ENCODE results near the gene TBL2. TPM values are rescaled to one million over a fixed set of nuclear protein-coding genes. Genes with fewer than 3 reads are reported as not detected.
"Not testable (repeated sequence)": the region's sequence is repeated elsewhere in the genome, so short reads cannot be mapped to it uniquely, and the experiment has no call there.

The TBL2 gene
- total RNA-seq, 1 donor from 2014 or later: 23.8 TPM

DNA sequence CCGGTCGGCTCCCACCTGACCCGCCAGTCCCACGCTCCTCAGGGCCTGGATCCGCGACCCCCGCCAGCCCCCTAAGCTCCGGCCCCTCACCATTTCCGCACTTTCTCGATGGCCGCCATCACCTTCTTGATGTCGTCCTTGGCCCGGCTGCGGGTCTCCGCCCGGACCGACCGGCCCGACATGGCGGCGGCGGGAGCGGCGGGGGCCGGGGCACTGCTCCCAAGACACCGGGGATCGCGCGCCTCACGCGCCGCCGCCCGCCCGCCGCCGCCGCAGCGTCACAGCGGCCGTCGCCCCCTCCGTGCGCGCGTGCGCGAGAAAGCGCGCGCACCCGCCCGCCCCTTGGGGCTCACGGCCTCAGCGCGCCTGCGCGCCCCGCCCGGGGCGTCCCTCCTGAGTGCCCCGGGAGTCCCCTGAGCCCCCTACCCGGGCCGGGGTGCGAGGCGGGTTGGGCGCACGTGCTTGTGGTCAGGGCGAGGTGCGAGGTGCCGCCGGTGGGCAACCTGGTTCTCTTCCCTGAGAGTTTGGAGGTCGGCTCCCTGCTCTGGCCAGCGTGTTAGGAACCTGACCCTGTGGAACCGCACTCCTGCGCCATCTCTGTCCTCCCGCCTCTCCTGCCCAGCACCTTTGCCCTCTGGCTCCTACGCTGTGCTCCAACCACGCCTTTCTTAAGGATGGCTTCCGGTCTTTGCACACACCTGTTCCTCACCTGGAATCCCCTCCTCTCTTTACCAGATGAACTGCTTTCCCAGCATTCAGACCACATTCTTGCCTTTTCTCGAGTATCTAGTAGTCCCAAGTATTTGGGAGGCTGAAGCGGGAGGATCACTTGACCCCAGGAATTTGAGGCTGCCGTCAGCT, 20.8 kb downstream of the TBL2 start, which contains the start of gene BCL7B:
Gene BCL7B, minus strand, starts transcription at position 294 of the 861 bp plus-strand sequence. Its CDS starts 112 bp downstream, at position 182.
- H3K4me3 Mint-ChIP-seq (ENCODE audit: unreplicated experiment): peak within 1 kb of the TSS; percentile 96
- peak; percentile 69 for DNase-seq
- TF ChIP-seq, protein P1, sequence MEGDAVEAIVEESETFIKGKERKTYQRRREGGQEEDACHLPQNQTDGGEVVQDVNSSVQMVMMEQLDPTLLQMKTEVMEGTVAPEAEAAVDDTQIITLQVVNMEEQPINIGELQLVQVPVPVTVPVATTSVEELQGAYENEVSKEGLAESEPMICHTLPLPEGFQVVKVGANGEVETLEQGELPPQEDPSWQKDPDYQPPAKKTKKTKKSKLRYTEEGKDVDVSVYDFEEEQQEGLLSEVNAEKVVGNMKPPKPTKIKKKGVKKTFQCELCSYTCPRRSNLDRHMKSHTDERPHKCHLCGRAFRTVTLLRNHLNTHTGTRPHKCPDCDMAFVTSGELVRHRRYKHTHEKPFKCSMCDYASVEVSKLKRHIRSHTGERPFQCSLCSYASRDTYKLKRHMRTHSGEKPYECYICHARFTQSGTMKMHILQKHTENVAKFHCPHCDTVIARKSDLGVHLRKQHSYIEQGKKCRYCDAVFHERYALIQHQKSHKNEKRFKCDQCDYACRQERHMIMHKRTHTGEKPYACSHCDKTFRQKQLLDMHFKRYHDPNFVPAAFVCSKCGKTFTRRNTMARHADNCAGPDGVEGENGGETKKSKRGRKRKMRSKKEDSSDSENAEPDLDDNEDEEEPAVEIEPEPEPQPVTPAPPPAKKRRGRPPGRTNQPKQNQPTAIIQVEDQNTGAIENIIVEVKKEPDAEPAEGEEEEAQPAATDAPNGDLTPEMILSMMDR (IDR thresholded peaks at IDR 0.05; ENCODE audit: partially characterized antibody, unreplicated experiment): no peak
- peaks cover 7% of the 10 kb centered on the region for H3K9me3 Mint-ChIP-seq (ENCODE audit: unreplicated experiment)
- peaks cover 5% of the 10 kb centered on the region for H3K27me3 Mint-ChIP-seq (ENCODE audit: unreplicated experiment)
- peak within 1 kb of the TSS; percentile 95 for H3K27ac Mint-ChIP-seq (ENCODE audit: unreplicated experiment)
- H3K36me3 Mint-ChIP-seq (ENCODE audit: unreplicated experiment): peaks cover 8% of the 10 kb centered on the region
- H3K4me1 Mint-ChIP-seq (ENCODE audit: low read depth, unreplicated experiment): peaks cover 12% of the 10 kb centered on the region

DNA sequence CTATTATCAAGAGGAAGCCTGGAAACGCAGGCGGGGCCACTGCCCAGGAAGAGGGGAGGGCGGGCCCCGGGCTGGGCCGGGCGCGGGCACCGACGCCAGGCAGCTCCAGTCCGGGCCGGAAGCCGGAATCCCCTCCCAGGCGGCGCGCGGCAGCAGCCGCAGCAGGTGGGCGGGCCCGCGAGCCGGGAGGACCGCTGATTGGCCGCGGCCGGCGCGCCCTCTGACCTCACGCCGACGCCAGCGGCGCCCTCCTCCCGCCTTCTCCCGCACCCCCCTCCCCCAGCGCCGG, 21.3 kb downstream of the TBL2 start:
- H3K27me3 Mint-ChIP-seq (ENCODE audit: unreplicated experiment): peaks cover 5% of the 10 kb centered on the region
- peak; percentile 94 for DNase-seq
- H3K27ac Mint-ChIP-seq (ENCODE audit: unreplicated experiment): peak overlapping the region; percentile 87

GRCh38 chr7:73556208-73557107, 21.9 kb downstream of the TBL2 start:
- TF ChIP-seq, protein P1 (IDR thresholded peaks at IDR 0.05; ENCODE audit: partially characterized antibody, unreplicated experiment): no peak
- peak overlapping the region; percentile 96 for H3K4me3 Mint-ChIP-seq (ENCODE audit: unreplicated experiment)
- no peak for DNase-seq
- H3K9me3 Mint-ChIP-seq (ENCODE audit: unreplicated experiment): peaks cover 4% of the 10 kb centered on the region
- H3K27ac Mint-ChIP-seq (ENCODE audit: unreplicated experiment): peak overlapping the region; percentile 87
- no peaks in the 10 kb centered on the region for H3K36me3 Mint-ChIP-seq (ENCODE audit: unreplicated experiment)
- H3K4me1 Mint-ChIP-seq (ENCODE audit: low read depth, unreplicated experiment): peaks cover 12% of the 10 kb centered on the region
- peaks cover 5% of the 10 kb centered on the region for H3K27me3 Mint-ChIP-seq (ENCODE audit: unreplicated experiment)

More for the DNA sequence above, 21.3 kb downstream of the TBL2 start:
- peak overlapping the region; percentile 96 for H3K4me3 Mint-ChIP-seq (ENCODE audit: unreplicated experiment)
- TF ChIP-seq, protein P1 (IDR thresholded peaks at IDR 0.05; ENCODE audit: partially characterized antibody, unreplicated experiment): no peak
- peaks cover 3% of the 10 kb centered on the region for H3K36me3 Mint-ChIP-seq (ENCODE audit: unreplicated experiment)
- H3K4me1 Mint-ChIP-seq (ENCODE audit: low read depth, unreplicated experiment): peaks cover 12% of the 10 kb centered on the region
- peaks cover 6% of the 10 kb centered on the region for H3K9me3 Mint-ChIP-seq (ENCODE audit: unreplicated experiment)

- no peak for DNase-seq
- H3K4me3 Mint-ChIP-seq (ENCODE audit: unreplicated experiment): peak overlapping the region; percentile 96
- TF ChIP-seq, protein P1 (IDR thresholded peaks at IDR 0.05; ENCODE audit: partially characterized antibody, unreplicated experiment): no peak
- peaks cover 3% of the 10 kb centered on the region for H3K9me3 Mint-ChIP-seq (ENCODE audit: unreplicated experiment)
- H3K27ac Mint-ChIP-seq (ENCODE audit: unreplicated experiment): peak overlapping the region; percentile 37
- peaks cover 10% of the 10 kb centered on the region for H3K4me1 Mint-ChIP-seq (ENCODE audit: low read depth, unreplicated experiment)
- peaks cover 5% of the 10 kb centered on the region for H3K27me3 Mint-ChIP-seq (ENCODE audit: unreplicated experiment)
- H3K36me3 Mint-ChIP-seq (ENCODE audit: unreplicated experiment): no peaks in the 10 kb centered on the region
Measured at GRCh38 chr7:73555411-73555982, 22.9 kb downstream of the TBL2 start.

DNA sequence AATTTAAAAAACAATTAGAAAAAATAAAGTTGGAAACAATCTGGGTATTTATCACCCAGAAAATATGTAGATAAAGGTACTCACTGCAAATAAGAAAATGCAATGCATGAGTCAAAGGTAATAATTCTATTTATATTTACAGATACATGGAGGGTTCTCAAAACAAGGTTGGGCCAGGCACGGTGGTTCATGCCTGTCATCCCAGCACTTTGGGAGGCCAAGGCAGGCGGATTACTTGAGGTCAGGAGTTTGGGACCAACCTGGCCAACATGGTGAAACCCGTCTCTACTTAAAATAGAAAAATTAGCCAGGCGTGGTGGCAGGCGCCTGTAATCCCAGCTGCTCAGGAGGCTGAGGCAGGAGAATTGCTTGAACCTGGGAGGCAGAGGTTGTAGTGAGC, 28.3 kb downstream of the TBL2 start:
- not testable (repeated sequence) for H3K27me3 Mint-ChIP-seq (ENCODE audit: unreplicated experiment); H3K4me3 Mint-ChIP-seq (ENCODE audit: unreplicated experiment); H3K9me3 Mint-ChIP-seq (ENCODE audit: unreplicated experiment); H3K4me1 Mint-ChIP-seq (ENCODE audit: low read depth, unreplicated experiment); H3K27ac Mint-ChIP-seq (ENCODE audit: unreplicated experiment); DNase-seq; H3K36me3 Mint-ChIP-seq (ENCODE audit: unreplicated experiment)
